Measurements from ENCODE around the gene ARL6IP1. TPM values are rescaled to one million over a fixed set of nuclear protein-coding genes. Genes with fewer than 3 reads are reported as not detected.
"Not testable (repeated sequence)": the region's sequence is repeated elsewhere in the genome, so short reads cannot be mapped to it uniquely, and the experiment has no call there.

The ARL6IP1 gene
- total RNA-seq, 1 experiment from 2014 or later = 172 TPM

DNA sequence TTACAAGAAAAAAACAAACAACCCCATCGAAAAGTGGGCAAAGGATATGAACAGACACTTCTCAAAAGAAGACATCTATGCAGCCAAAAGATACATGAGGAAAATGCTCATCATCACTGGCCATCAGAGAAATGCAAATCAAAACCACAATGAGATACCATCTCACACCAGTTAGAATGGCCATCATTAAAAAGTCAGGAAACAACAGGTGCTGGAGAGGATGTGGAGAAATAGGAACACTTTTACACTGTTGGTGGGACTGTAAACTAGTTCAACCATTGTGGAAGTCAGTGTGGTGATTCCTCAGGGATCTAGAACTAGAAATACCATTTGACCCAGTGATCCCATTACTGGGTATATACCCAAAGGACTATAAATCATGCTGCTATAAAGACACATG, 23.7 kb downstream of the ARL6IP1 start:
- POLR2A ChIA-PET; H3K9me3 Mint-ChIP-seq; H3K4me3 Mint-ChIP-seq; H3K4me1 Mint-ChIP-seq; H3K27ac Mint-ChIP-seq; ATAC-seq; H3K27me3 Mint-ChIP-seq (ENCODE audit: low read depth); CTCF ChIA-PET; H3K36me3 Mint-ChIP-seq; DNase-seq (ENCODE audit: low spot score): not testable (repeated sequence)

DNA sequence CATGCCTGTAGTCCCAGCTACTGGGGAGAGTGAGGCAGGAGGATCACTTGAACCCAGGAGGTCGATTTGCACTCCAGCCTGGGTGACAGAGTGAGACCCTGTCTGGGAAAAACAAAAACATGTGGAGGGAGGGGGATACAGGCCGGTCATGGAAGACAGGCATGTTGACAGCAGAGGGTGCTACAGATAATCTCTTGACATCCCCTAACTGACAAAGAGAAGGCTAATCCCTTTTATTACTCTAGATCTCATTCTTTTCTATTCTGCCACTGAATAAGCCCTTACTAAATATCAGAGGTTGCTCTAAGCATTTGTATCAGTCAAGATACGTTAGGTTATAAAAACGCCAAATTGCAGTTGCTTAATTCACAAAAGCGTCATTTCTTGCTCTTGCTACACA, 25.0 kb downstream of the ARL6IP1 start:
- CTCF ChIA-PET; H3K9me3 Mint-ChIP-seq; H3K4me1 Mint-ChIP-seq; H3K27me3 Mint-ChIP-seq (ENCODE audit: low read depth); H3K27ac Mint-ChIP-seq; DNase-seq (ENCODE audit: low spot score); ATAC-seq; POLR2A ChIA-PET; H3K4me3 Mint-ChIP-seq; H3K36me3 Mint-ChIP-seq: not testable (repeated sequence)

DNA sequence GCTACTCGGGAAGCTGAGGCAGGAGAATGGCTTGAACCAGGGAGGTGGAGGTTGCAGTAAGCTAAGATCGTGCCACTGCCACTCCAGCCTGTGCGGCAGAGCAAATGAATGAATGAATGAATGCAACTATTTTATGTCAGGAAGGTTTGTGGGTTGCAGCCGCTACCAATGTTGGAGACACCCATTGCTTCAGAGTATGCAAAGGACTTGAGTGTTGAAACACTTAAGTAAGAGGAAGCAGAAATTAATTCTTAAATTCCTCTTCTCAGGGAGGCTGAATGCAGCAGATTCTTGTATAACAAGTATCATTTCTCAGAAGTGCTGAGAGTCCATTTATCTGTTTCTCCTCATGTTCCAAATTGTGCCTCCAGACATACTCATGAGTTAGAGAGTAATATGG, 26.7 kb downstream of the ARL6IP1 start:
- H3K9me3 Mint-ChIP-seq; POLR2A ChIA-PET; H3K27ac Mint-ChIP-seq; CTCF ChIA-PET; H3K27me3 Mint-ChIP-seq (ENCODE audit: low read depth); H3K36me3 Mint-ChIP-seq; DNase-seq (ENCODE audit: low spot score); ATAC-seq; H3K4me3 Mint-ChIP-seq; H3K4me1 Mint-ChIP-seq: not testable (repeated sequence)

DNA sequence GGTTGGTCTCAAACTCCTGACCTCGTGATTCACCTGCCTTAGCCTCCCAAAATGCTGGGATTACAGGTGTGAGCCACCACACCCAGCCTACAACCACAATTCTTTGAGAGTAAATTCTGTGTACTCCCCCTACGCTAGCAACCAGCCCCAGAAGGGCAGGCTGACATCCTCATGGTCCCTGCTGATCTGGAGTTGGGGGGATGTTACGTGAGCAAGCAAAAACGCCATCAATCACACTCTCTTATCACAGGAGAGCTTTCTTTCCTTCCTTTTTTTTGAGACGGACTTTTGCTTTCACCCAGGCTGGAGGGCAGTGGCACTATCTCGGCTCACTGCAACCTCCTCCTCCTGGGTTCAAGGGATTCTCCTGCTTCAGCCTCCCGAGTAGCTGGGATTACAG, 29.2 kb downstream of the ARL6IP1 start:
- CTCF ChIA-PET = interaction anchor here (0.6 kb wide), 1 partner anchor 1891 kb away, joined by 3 read pairs; no protein-coding TSS in a partner anchor
- POLR2A ChIA-PET; H3K9me3 Mint-ChIP-seq; H3K4me3 Mint-ChIP-seq; ATAC-seq; H3K36me3 Mint-ChIP-seq; H3K27ac Mint-ChIP-seq; H3K27me3 Mint-ChIP-seq (ENCODE audit: low read depth); DNase-seq (ENCODE audit: low spot score); H3K4me1 Mint-ChIP-seq: not testable (repeated sequence)

DNA sequence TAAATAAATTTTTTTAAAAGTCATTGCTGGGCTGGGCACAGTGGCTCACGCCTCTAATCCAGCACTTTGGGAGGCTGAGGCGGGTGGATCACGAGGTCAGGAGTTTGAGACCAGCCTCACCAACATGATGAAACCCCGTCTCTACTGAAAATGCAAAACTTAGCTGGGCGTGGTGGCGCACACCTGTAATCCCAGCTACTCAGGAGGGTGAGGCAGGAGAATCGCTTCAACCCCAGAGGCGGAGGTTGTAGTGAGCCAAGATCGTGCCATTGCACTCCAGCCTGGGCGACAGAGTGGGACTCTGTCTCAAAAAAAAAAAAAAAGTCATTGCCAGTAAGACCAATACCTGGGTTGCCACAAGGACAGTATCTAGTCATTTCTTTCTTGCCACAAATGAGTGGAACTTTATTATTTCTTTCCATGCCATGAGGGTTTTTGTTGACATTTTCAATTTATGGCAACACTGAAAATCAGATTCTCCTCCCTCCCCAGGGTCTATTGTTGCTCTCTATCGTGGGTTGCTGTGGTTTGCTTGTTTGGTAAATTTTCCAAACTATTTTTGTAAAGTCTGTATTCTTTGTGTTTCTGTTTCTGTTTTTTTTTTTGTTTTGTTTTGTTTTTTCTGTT, 30.9 kb downstream of the ARL6IP1 start:
- H3K4me3 Mint-ChIP-seq; ATAC-seq; POLR2A ChIA-PET; H3K27ac Mint-ChIP-seq; H3K9me3 Mint-ChIP-seq; H3K4me1 Mint-ChIP-seq; CTCF ChIA-PET; H3K36me3 Mint-ChIP-seq; H3K27me3 Mint-ChIP-seq (ENCODE audit: low read depth); DNase-seq (ENCODE audit: low spot score): not testable (repeated sequence)

DNA sequence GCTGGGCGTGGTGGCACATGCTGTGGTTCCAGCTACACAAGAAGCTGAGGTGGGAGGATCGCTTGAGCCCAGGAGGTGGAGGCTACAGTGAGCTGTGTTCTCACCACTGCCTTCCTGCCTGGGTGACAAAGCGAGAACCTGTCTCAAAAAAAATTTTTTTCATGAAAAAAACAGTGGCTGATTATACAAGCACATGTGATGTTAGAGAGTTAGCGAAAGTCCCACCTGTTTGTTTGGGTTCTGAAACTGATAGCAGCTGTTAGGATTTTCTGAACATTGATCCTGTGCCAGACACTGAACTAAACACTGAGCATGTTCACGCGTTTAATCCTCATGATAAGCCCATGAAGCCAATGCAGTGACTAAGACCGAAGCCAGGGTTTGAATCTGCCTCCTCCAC, 34.1 kb downstream of the ARL6IP1 start:
- POLR2A ChIA-PET; H3K9me3 Mint-ChIP-seq; ATAC-seq; H3K36me3 Mint-ChIP-seq; H3K4me1 Mint-ChIP-seq; H3K4me3 Mint-ChIP-seq; H3K27me3 Mint-ChIP-seq (ENCODE audit: low read depth); H3K27ac Mint-ChIP-seq; CTCF ChIA-PET; DNase-seq (ENCODE audit: low spot score): not testable (repeated sequence)

DNA sequence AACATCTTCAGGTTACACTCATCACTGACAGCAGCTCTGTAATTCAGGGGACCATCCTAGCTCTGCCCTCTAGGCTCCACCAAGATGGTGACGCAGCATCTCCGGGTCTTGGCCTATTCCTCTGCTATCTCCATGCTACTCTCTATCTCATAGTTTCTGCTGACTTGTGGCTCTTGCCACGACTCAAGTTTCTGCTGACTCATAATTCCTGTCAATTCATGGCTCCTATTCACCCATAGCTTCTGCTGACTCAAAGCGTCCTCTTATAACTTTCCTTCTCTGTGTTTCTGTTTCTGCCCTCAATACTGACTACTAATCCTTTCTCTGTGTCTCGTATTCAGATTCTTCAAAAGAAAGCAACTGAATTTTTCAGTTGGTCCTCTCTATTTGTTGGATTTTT, 38.6 kb downstream of the ARL6IP1 start:
- CTCF ChIA-PET; POLR2A ChIA-PET; H3K4me1 Mint-ChIP-seq; H3K27ac Mint-ChIP-seq; DNase-seq (ENCODE audit: low spot score); H3K9me3 Mint-ChIP-seq; H3K27me3 Mint-ChIP-seq (ENCODE audit: low read depth); ATAC-seq; H3K36me3 Mint-ChIP-seq; H3K4me3 Mint-ChIP-seq: not testable (repeated sequence)

DNA sequence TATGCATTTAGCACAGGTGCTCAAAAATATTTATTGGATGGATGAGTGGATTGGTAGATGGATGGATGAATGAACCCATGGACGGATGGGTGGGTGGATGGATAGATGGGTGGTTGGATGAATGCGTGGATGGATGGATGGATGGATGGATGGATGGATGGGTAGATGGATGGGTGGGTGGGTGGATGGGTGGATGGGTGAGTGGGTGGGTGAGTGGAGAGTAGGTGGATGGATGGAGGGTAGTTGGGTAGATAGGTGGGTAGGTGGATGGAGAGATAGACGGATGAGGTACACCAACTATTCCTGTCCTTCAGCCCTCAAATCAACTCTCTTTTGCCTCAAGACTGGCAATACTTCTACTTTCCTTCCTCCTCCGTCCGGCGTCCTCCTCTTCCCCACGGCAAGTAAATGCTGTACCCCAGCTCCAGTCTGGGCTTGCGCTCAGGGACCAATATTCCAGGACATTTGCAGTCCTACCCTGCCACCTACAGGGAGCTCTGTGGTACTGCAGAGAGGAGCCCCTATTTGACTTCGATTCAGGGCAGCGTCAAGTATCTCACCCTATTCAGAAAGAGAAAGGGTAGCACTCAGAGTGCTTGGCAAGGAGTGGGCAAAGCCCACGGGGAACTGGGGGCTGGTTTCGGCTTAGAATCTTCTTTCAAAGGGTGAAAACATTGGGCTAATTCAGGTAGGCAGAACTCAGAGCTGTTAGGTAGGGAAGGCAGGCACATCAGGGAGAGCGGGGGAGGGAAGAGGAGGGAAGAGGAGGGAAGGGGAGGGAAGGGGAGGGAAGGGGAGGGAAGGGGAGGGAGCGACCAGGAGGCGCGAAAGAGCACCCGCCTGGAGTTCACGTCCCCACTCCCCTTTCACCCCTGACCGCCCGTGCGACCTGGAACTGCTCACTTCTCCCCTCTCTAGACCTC, 41.5 kb downstream of the ARL6IP1 start:
- H3K27me3 Mint-ChIP-seq (ENCODE audit: low read depth); H3K27ac Mint-ChIP-seq; H3K4me1 Mint-ChIP-seq; CTCF ChIA-PET; H3K36me3 Mint-ChIP-seq; POLR2A ChIA-PET; H3K9me3 Mint-ChIP-seq: not testable (repeated sequence)
- peak; percentile 95 for ATAC-seq
- peak; percentile 59 for DNase-seq (ENCODE audit: low spot score)
- TF ChIP-seq, protein P1, sequence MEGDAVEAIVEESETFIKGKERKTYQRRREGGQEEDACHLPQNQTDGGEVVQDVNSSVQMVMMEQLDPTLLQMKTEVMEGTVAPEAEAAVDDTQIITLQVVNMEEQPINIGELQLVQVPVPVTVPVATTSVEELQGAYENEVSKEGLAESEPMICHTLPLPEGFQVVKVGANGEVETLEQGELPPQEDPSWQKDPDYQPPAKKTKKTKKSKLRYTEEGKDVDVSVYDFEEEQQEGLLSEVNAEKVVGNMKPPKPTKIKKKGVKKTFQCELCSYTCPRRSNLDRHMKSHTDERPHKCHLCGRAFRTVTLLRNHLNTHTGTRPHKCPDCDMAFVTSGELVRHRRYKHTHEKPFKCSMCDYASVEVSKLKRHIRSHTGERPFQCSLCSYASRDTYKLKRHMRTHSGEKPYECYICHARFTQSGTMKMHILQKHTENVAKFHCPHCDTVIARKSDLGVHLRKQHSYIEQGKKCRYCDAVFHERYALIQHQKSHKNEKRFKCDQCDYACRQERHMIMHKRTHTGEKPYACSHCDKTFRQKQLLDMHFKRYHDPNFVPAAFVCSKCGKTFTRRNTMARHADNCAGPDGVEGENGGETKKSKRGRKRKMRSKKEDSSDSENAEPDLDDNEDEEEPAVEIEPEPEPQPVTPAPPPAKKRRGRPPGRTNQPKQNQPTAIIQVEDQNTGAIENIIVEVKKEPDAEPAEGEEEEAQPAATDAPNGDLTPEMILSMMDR (IDR thresholded peaks at IDR 0.05) = peak; percentile 72; the same call in 1 of the 2 replicates
- peak overlapping the region; percentile 73 for H3K4me3 Mint-ChIP-seq

DNA sequence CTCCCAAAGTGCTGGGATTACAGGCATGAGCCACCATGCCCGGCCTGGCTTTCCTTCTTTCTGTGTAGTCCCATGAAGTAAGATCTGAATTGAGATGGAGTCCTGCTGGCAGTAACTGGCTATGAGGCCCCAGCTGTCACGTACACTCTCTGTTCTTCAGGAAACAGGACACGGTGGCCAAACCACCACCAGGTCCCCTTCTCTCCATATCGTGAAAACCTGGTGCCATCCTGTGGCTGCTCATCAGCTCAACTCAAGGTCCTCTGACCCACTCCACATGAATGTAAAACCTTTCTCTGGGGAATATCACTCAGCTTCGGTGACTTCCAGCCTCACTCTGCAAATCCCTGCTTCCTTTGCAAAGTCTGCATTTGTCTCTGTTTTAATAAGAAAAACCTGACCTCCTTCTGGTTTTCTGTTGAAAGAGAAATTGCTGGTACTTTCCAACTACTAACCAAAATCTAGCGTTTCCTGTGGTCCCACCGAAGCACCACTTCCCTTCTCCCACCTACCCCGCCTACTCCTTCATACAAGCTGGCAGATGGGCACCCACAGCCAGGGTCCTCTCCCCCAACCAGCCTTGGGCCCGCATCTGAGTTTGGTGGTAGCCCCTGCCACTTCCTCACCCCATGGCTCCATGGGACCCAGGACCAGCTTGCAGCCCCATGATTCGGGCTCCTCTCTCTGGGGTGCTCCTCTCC, 43.2 kb downstream of the ARL6IP1 start:
- H3K36me3 Mint-ChIP-seq; H3K27me3 Mint-ChIP-seq (ENCODE audit: low read depth); H3K4me1 Mint-ChIP-seq; H3K4me3 Mint-ChIP-seq; H3K9me3 Mint-ChIP-seq; POLR2A ChIA-PET; H3K27ac Mint-ChIP-seq; DNase-seq (ENCODE audit: low spot score): not testable (repeated sequence)
- ATAC-seq = 0 out of 2 replicates have a peak, but pooled peaks have one; percentile 13
- CTCF ChIA-PET = interaction anchor here (0.6 kb wide), 1 partner anchor 182 kb away, joined by 3 read pairs; no protein-coding TSS in a partner anchor

DNA sequence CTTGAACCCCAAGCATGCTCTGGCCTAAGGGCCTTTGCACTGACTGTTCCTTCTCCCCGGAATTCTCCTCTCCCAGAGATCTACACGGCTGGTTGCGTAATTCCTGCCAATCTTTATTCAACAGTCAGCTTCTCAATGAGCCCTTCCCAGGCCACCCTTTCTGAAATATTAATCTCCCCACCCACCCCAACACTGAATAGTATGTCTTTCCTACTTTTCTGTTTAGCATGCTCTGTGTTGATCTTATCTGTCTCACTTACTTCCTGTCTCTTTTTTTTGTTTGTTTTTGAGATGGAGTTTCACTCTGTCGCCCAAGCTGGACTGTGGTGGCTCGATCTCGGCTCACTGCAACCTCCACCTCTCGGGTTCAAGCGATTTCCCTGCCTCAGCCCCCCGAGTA, 44.7 kb downstream of the ARL6IP1 start:
- H3K4me3 Mint-ChIP-seq; H3K27ac Mint-ChIP-seq; H3K27me3 Mint-ChIP-seq (ENCODE audit: low read depth); H3K36me3 Mint-ChIP-seq; DNase-seq (ENCODE audit: low spot score); POLR2A ChIA-PET; ATAC-seq; H3K9me3 Mint-ChIP-seq; CTCF ChIA-PET; H3K4me1 Mint-ChIP-seq: not testable (repeated sequence)

DNA sequence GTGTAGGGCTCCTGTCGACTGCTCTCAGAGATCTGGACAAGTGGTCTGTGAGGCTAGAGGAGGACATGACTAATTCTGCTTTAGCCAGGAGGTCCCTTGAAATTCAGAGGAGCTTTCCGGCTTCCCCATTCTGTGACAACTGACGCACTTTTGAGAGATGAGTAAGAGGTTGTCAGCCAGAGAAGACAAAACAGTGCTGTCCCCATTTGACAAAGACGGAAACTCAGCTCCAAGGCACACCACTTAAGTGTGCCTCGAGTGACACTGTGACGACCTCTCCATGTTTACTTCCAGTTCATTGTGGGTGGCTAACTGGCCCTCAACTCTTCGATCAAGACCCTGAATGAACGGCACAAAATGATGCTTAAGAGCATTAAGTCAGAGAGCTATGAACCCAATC, 58.5 kb downstream of the ARL6IP1 start:
- H3K4me3 Mint-ChIP-seq; H3K27ac Mint-ChIP-seq; H3K36me3 Mint-ChIP-seq; POLR2A ChIA-PET; ATAC-seq; H3K9me3 Mint-ChIP-seq; H3K27me3 Mint-ChIP-seq (ENCODE audit: low read depth); DNase-seq (ENCODE audit: low spot score); CTCF ChIA-PET; H3K4me1 Mint-ChIP-seq: not testable (repeated sequence)
